Loucy (cell line): ENCODE data around the gene EML2.
"Not testable (repeated sequence)": the region's sequence is repeated elsewhere in the genome, so short reads cannot be mapped to it uniquely, and the experiment has no call there.

ENCODE experiments used
- H2AFZ ChIP-seq: fragments of 200-600 bp; sonication (generic); 2 replicates; pipeline ENCODE4 v1.6.0; 2016; ENCODE audit warnings: antibody characterized with exemption, mild to moderate bottlenecking, low read length, moderate library complexity
- H3F3A ChIP-seq: fragments of 200-600 bp; 2 replicates; pipeline ENCODE4 v1.6.0; 2016; ENCODE audit warnings: antibody characterized with exemption, low read depth, mild to moderate bottlenecking
- H3K27me3 ChIP-seq: fragments of 200-600 bp; sonication (generic); 2 replicates; pipeline ENCODE4 v1.6.1; 2014; ENCODE audit warnings: low read length, mild to moderate bottlenecking; ENCODE audit not compliant: insufficient read depth, poor library complexity, severe bottlenecking
- H3K36me3 ChIP-seq: fragments of 200-600 bp; sonication (generic); 2 replicates; pipeline ENCODE4 v1.6.1; 2016; ENCODE audit warnings: low read length; ENCODE audit not compliant: insufficient read depth
- H3K4me1 ChIP-seq: fragments of 200-600 bp; sonication (generic); 2 replicates; pipeline ENCODE4 v1.5.1; 2014; ENCODE audit warnings: low read length, mild to moderate bottlenecking; ENCODE audit not compliant: insufficient read depth, poor library complexity, severe bottlenecking
- H3K4me2 ChIP-seq: fragments of 200-600 bp; sonication (generic); 2 replicates; pipeline ENCODE4 v1.6.0; 2014; ENCODE audit warnings: antibody characterized with exemption, low read length, low read depth, mild to moderate bottlenecking; ENCODE audit not compliant: poor library complexity, severe bottlenecking
- H3K4me3 ChIP-seq: fragments of 200-600 bp; sonication (generic); 2 replicates; pipeline ENCODE4 v1.5.1; 2014; ENCODE audit warnings: low read length, mild to moderate bottlenecking, mixed read lengths; ENCODE audit not compliant: poor library complexity, severe bottlenecking
- H3K79me2 ChIP-seq: fragments of 200-600 bp; sonication (generic); 2 replicates; pipeline ENCODE4 v1.6.1; 2014; ENCODE audit warnings: low read length; ENCODE audit not compliant: insufficient read depth
- H3K9ac ChIP-seq: fragments of 200-600 bp; sonication (generic); 2 replicates; pipeline ENCODE4 v1.6.0; 2014; ENCODE audit warnings: mild to moderate bottlenecking, low read depth, low read length, moderate library complexity; ENCODE audit not compliant: poor library complexity, severe bottlenecking
- H3K9me2 ChIP-seq: fragments of 200-600 bp; sonication (generic); replicated peaks from 2 replicates; pipeline ENCODE4 v1.6.1; 2016; ENCODE audit warnings: low read depth, low read length, mixed read lengths
- H3K9me3 ChIP-seq: fragments of 200-600 bp; sonication (generic); 2 replicates; pipeline ENCODE4 v1.6.1; 2014; ENCODE audit warnings: mild to moderate bottlenecking, antibody characterized with exemption, low read length, low read depth; ENCODE audit not compliant: insufficient read depth
- H4K20me1 ChIP-seq: fragments of 200-600 bp; sonication (generic); 2 replicates; pipeline ENCODE4 v1.6.0; 2014; ENCODE audit warnings: antibody characterized with exemption, low read length, mild to moderate bottlenecking; ENCODE audit not compliant: insufficient read depth, poor library complexity, severe bottlenecking
- EZH2phosphoT487 ChIP-seq: fragments of 200-600 bp; IDR thresholded peaks from 2 replicates; pipeline ENCODE4 v1.6.1; 2018; ENCODE audit warnings: antibody characterized with exemption, mild to moderate bottlenecking, moderate library complexity, borderline replicate concordance
- TF ChIP-seq, protein P1 (sequence below): fragments of 200-600 bp; sonication (generic); conservative IDR thresholded peaks from 2 replicates; pipeline ENCODE4 v1.5.1; 2014; ENCODE audit warnings: mild to moderate bottlenecking, antibody characterized with exemption, low read length

EML2 gene

GRCh38 chr19:45632468-45633196, 6.6 kb downstream of the EML2 start:
- Histone ChIP-seq H3K27me3 (no peaks in the 10 kb centered on the region), H3K4me3 (no peak overlapping the region), H4K20me1 (no peaks in the 10 kb centered on the region), H3F3A (no peaks in the 10 kb centered on the region), H3K9me2 (no peaks in the 10 kb centered on the region), H3K4me2 (no peak overlapping the region), H3K9me3 (no peaks in the 10 kb centered on the region), H3K79me2 (no peaks in the 10 kb centered on the region), H3K36me3 (no peaks in the 10 kb centered on the region), H3K9ac (no peak overlapping the region), H2AFZ (no peak overlapping the region), H3K4me1 (peaks cover 3% of the 10 kb centered on the region)
- TF ChIP-seq EZH2phosphoT487, result no peak
- TF ChIP-seq, protein P1, sequence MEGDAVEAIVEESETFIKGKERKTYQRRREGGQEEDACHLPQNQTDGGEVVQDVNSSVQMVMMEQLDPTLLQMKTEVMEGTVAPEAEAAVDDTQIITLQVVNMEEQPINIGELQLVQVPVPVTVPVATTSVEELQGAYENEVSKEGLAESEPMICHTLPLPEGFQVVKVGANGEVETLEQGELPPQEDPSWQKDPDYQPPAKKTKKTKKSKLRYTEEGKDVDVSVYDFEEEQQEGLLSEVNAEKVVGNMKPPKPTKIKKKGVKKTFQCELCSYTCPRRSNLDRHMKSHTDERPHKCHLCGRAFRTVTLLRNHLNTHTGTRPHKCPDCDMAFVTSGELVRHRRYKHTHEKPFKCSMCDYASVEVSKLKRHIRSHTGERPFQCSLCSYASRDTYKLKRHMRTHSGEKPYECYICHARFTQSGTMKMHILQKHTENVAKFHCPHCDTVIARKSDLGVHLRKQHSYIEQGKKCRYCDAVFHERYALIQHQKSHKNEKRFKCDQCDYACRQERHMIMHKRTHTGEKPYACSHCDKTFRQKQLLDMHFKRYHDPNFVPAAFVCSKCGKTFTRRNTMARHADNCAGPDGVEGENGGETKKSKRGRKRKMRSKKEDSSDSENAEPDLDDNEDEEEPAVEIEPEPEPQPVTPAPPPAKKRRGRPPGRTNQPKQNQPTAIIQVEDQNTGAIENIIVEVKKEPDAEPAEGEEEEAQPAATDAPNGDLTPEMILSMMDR, result no peak

- Histone ChIP-seq H3K9ac (no peak overlapping the region), H3K9me3 (no peaks in the 10 kb centered on the region), H3K36me3 (no peaks in the 10 kb centered on the region), H3K79me2 (no peaks in the 10 kb centered on the region), H3K27me3 (no peaks in the 10 kb centered on the region), H4K20me1 (no peaks in the 10 kb centered on the region), H3K4me3 (no peak overlapping the region), H3K9me2 (no peaks in the 10 kb centered on the region), H3K4me2 (peak overlapping the region; percentile 31), H3K4me1 (peaks cover 3% of the 10 kb centered on the region), H2AFZ (no peak overlapping the region), H3F3A (no peaks in the 10 kb centered on the region)
- TF ChIP-seq EZH2phosphoT487, result no peak
- TF ChIP-seq, protein P1, result no peak
Observed at GRCh38 chr19:45630463-45630862, 8.7 kb downstream of the EML2 start.

- no peak overlapping the region for H3K4me3 ChIP-seq
- H3K4me1 ChIP-seq, result peaks cover 3% of the 10 kb centered on the region
- H3F3A ChIP-seq, result no peaks in the 10 kb centered on the region
- H3K36me3 ChIP-seq, result no peaks in the 10 kb centered on the region
- H3K4me2 ChIP-seq, result no peak overlapping the region
- H2AFZ ChIP-seq, result no peak overlapping the region
- H3K9me3 ChIP-seq, result no peaks in the 10 kb centered on the region
- no peaks in the 10 kb centered on the region for H3K79me2 ChIP-seq
- no peaks in the 10 kb centered on the region for H4K20me1 ChIP-seq
- no peak overlapping the region for H3K9ac ChIP-seq
- H3K27me3 ChIP-seq, result no peaks in the 10 kb centered on the region
- TF ChIP-seq, protein P1, result no peak
- no peak for TF ChIP-seq EZH2phosphoT487
- no peaks in the 10 kb centered on the region for H3K9me2 ChIP-seq
Observed at GRCh38 chr19:45629704-45630103, 9.5 kb downstream of the EML2 start.

DNA sequence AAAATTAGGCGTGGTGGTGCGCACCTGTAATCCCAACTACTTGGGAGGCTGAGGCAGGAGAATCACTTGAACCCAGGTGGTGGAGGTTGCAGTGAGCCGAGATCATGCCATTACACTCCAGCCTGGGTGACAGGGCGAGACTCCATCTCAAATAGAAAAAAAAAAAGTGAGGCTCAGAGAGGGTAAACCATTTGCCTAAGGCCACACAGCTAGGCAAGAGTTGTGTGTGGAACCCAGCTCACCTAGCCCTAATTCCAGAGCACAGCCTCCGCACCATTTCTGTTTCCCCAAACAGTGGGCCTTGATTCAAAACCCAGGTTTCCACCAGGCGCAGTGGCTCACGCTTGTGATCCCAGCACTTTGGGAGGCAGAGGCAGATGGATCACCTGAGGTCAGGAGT, 11.0 kb downstream of the EML2 start:
- H3K36me3 ChIP-seq, H3K9me2 ChIP-seq, H3K4me3 ChIP-seq, H4K20me1 ChIP-seq, H3K27me3 ChIP-seq, H3K4me2 ChIP-seq, H3K9me3 ChIP-seq, H3K79me2 ChIP-seq, H2AFZ ChIP-seq, H3F3A ChIP-seq, H3K9ac ChIP-seq, H3K4me1 ChIP-seq: not testable (repeated sequence)
